IMR-90 (cell line): ENCODE data around the gene ADGRV1. TPM values are rescaled to one million over a fixed set of nuclear protein-coding genes. Genes with fewer than 3 reads are reported as not detected.

Source experiments
- ATAC-seq: fragments of 200-7000 bp; cut with Tn5 transposase; 2 replicates; pipeline ENCODE4 v1.9.1; 2020; ENCODE audit warnings: low read depth, mild to moderate bottlenecking, moderate library complexity
- BruUV-seq: library from RNA; stranded (reverse); fragments of 400-500 nt; replicated peaks from 2 replicates; lab custom pipeline; 2021; lab: Mats Ljungman, UMichigan
- CTCF ChIA-PET: fragments of 300-600 bp; formaldehyde crosslinking; extraction: SDS; loops from one replicate; lab custom pipeline; 2021; ENCODE audit warnings: antibody characterized with exemption; lab: Yijun Ruan, JAX
- POLR2A ChIA-PET: fragments of 300-600 bp; sonication (Branson Sonifier 250); formaldehyde crosslinking; loops from one replicate; lab custom pipeline; 2022; ENCODE audit warnings: antibody characterized with exemption; ENCODE audit not compliant: unreplicated experiment; lab: Charles Lee
- DNase-seq: peaks from one replicate; pipeline ENCODE4 v3.0.0; 2013
- H2AFZ ChIP-seq: replicated peaks from 2 replicates; pipeline ENCODE3; 2013; ENCODE audit warnings: low read length, mild to moderate bottlenecking; ENCODE audit not compliant: poor library complexity
- H2AK5ac ChIP-seq: 2 replicates; pipeline ENCODE4 v1.6.1; 2013; ENCODE audit warnings: low read depth, low read length, inconsistent platforms
- H2AK9ac ChIP-seq: replicated peaks from 2 replicates; pipeline ENCODE3; 2013; ENCODE audit warnings: mild to moderate bottlenecking, low read depth, low read length, moderate library complexity; ENCODE audit not compliant: poor library complexity
- H2BK120ac ChIP-seq: 2 replicates; pipeline ENCODE4 v1.6.1; 2013; ENCODE audit warnings: low read depth, low read length, inconsistent platforms
- H2BK15ac ChIP-seq: 3 replicates; pipeline ENCODE4 v1.6.1; 2013; ENCODE audit warnings: low read depth, low read length, inconsistent platforms
- H2BK20ac ChIP-seq: 2 replicates; pipeline ENCODE4 v1.6.1; 2013; ENCODE audit warnings: low read depth, mild to moderate bottlenecking, inconsistent platforms, low read length, moderate library complexity
- H2BK5ac ChIP-seq: 2 replicates; pipeline ENCODE4 v1.6.1; 2013; ENCODE audit warnings: mild to moderate bottlenecking, low read depth, low read length, inconsistent platforms; ENCODE audit not compliant: poor library complexity, severe bottlenecking
- H3K14ac ChIP-seq: replicated peaks from 2 replicates; pipeline ENCODE4 v1.6.1; 2013; ENCODE audit warnings: low read depth, low read length, inconsistent platforms
- H3K18ac ChIP-seq: 2 replicates; pipeline ENCODE4 v1.6.1; 2013; ENCODE audit warnings: low read depth, low read length, control low read depth
- H3K23ac ChIP-seq: 2 replicates; pipeline ENCODE4 v1.6.1; 2013; ENCODE audit warnings: low read depth, low read length, inconsistent platforms
- H3K27ac ChIP-seq: 2 replicates; pipeline ENCODE4 v1.5.1; 2013; ENCODE audit warnings: mild to moderate bottlenecking, control low read depth, low read length; ENCODE audit not compliant: insufficient read depth
- H3K27me3 ChIP-seq: 2 replicates; pipeline ENCODE4 v1.6.1; 2013; ENCODE audit warnings: low read length; ENCODE audit not compliant: control insufficient read depth, insufficient read depth
- H3K36me3 ChIP-seq: 2 replicates; pipeline ENCODE4 v1.6.1; 2013; ENCODE audit warnings: low read length, mixed read lengths; ENCODE audit not compliant: control insufficient read depth, insufficient read depth
- H3K4ac ChIP-seq: 2 replicates; pipeline ENCODE4 v1.6.1; 2013; ENCODE audit warnings: low read depth, low read length, inconsistent platforms
- H3K4me1 ChIP-seq: 2 replicates; pipeline ENCODE4 v1.6.1; 2013; ENCODE audit warnings: low read length, mixed read lengths; ENCODE audit not compliant: control insufficient read depth, insufficient read depth
- H3K4me2 ChIP-seq: 2 replicates; pipeline ENCODE4 v1.6.1; 2013; ENCODE audit warnings: low read depth, mild to moderate bottlenecking, control low read depth, low read length, moderate library complexity
- H3K4me3 ChIP-seq: 2 replicates; pipeline ENCODE4 v1.5.1; 2013; ENCODE audit warnings: low read depth, mild to moderate bottlenecking, control low read depth, low read length, moderate library complexity; ENCODE audit not compliant: insufficient read depth
- H3K56ac ChIP-seq: 2 replicates; pipeline ENCODE4 v1.6.1; 2013; ENCODE audit warnings: low read length, inconsistent platforms; ENCODE audit not compliant: insufficient read depth; ENCODE audit errors: extremely low read depth
- H3K79me1 ChIP-seq, 2 experiments: 2 replicates each; pipeline ENCODE4 v1.6.1; 2013; ENCODE audit warnings: low read length in 2 of 2, inconsistent platforms in 1 of 2, low read depth in 1 of 2
- H3K9ac ChIP-seq: 2 replicates; pipeline ENCODE4 v1.6.1; 2013; ENCODE audit warnings: low read depth, low read length, control low read depth
- H3K9me1 ChIP-seq: 2 replicates; pipeline ENCODE4 v1.6.1; 2013; ENCODE audit warnings: low read length, inconsistent platforms; ENCODE audit not compliant: insufficient read depth
- H3K9me3 ChIP-seq: 2 replicates; pipeline ENCODE4 v1.6.1; 2013; ENCODE audit warnings: low read length; ENCODE audit not compliant: control insufficient read depth, insufficient read depth
- H4K20me1 ChIP-seq: 2 replicates; pipeline ENCODE4 v1.6.1; 2013; ENCODE audit warnings: low read length, inconsistent platforms; ENCODE audit not compliant: insufficient read depth
- H4K5ac ChIP-seq: 2 replicates; pipeline ENCODE4 v1.6.1; 2013; ENCODE audit warnings: mild to moderate bottlenecking, low read depth, low read length, control low read depth
- H4K8ac ChIP-seq, 2 experiments: 2 replicates each; pipeline ENCODE4 v1.6.1; 2013; ENCODE audit warnings: low read depth in 2 of 2, low read length in 2 of 2, control low read depth in 1 of 2, inconsistent platforms in 1 of 2
- H4K91ac ChIP-seq: 2 replicates; pipeline ENCODE4 v1.6.1; 2013; ENCODE audit warnings: low read depth, low read length, inconsistent platforms; ENCODE audit not compliant: insufficient read depth
- CEBPB ChIP-seq: IDR thresholded peaks from 2 replicates; pipeline ENCODE4 v1.6.1; 2012; ENCODE audit warnings: low read depth, low read length, improper control_type of control experiment
- NFE2L2 ChIP-seq: fragments of 150-350 bp; IDR thresholded peaks from 2 replicates; pipeline ENCODE4 v1.6.1; 2016; ENCODE audit warnings: low read depth, mild to moderate bottlenecking, low read length
- RAD21 ChIP-seq: IDR thresholded peaks from 2 replicates; pipeline ENCODE4 v1.6.1; 2012; ENCODE audit warnings: low read length, improper control_type of control experiment
- RFX5 ChIP-seq: IDR thresholded peaks from 2 replicates; pipeline ENCODE4 v1.8.0; 2012; ENCODE audit warnings: low read depth, mild to moderate bottlenecking, low read length, moderate library complexity
- WGBS, 2 experiments: methylation state at CpG; one replicate each; pipeline versions ENCODE4 v1.1.5 to v1.1.7; 2013; ENCODE audit warnings: missing lambda C conversion rate in 2 of 2; ENCODE audit not compliant: insufficient read length in 1 of 2; ENCODE audit errors: extremely low coverage in 2 of 2; 5-methylcytosine and 5-hydroxymethylcytosine counted together
- dilution Hi-C: fragments of 300-500 bp; cut with HindIII; formaldehyde crosslinking; loops from one replicate; pipeline ENCODE4 v1.14.3; 2018; ENCODE audit warnings: low sequenced_read_pairs; ENCODE audit not compliant: unreplicated experiment
- in situ Hi-C: fragments of 300-500 bp; cut with MboI; formaldehyde crosslinking; loops from 3 replicates; pipeline ENCODE4 v1.14.3; 2019; ENCODE audit warnings: low sequenced_read_pairs, inconsistent platforms, mixed read lengths
- intact Hi-C: fragments of 100-400 bp; cut with micrococcal nuclease; formaldehyde crosslinking; loops from 2 replicates; pipeline ENCODE4 v1.10.0; 2022
- polyA plus RNA-seq, 3 experiments: library from polyadenylated mRNA; depleted of rRNA; stranded (reverse); fragments of >200 nt; gene quantifications; 2 replicates each; pipeline ENCODE4 v1.2.3, GENCODE V29; 2012; ENCODE audit warnings: low replicate concordance in 1 of 3
- total RNA-seq: library from RNA; depleted of rRNA; stranded (reverse); fragments of >200 nt; gene quantifications from 2 replicates; pipeline ENCODE4 v1.2.3, GENCODE V29; 2012
- TF ChIP-seq, protein P1 (sequence below): fragments of 150-350 bp; IDR thresholded peaks from 2 replicates; pipeline ENCODE4 v1.6.1; 2017; ENCODE audit warnings: mild to moderate bottlenecking, antibody characterized with exemption, low read length, low read depth
- TF ChIP-seq, protein P2 (sequence below): conservative IDR thresholded peaks from 2 replicates; pipeline ENCODE4 v1.5.1; 2012; ENCODE audit warnings: mild to moderate bottlenecking, low read depth, low read length, improper control_type of control experiment

ADGRV1 gene
- total and polyA plus RNA-seq, 2 of the 4 experiments (the other 2 are of a cell fraction), result under 0.01 TPM; not detected in 1

DNA sequence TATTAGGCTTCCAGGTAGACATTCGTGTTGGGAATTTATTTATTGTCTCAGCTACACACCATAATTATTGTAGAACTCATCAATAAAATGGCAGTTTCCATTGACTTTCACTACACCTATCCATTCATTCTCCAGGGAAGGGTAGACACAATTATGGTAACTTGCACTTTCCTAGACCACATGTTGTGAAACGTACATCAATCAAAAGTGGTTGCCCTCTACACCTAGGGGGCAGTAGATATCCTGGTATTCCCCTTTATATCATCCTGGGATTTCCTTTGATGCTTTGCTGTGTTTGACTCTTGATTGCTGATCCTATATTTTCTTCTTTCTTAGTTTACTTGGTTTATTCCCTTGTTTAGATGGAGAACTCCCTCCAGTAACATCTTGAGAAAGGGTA, 47.9 kb downstream of the ADGRV1 start:
- intact Hi-C loops, result no loop called here
- Histone ChIP-seq H2BK120ac (no peak overlapping the region), H4K20me1 (no peaks in the 10 kb centered on the region), H3K18ac (no peak overlapping the region), H3K27me3 (no peaks in the 10 kb centered on the region), H3K4me3 (no peak overlapping the region), H2BK15ac (no peak overlapping the region), H2AK5ac (no peak overlapping the region), H3K79me1 (no peaks in the 10 kb centered on the region), H3K4ac (no peak overlapping the region), H3K56ac (no peak overlapping the region), H4K5ac (no peak overlapping the region), H2BK5ac (no peak overlapping the region), H3K36me3 (no peaks in the 10 kb centered on the region), H3K4me2 (no peak overlapping the region), H3K23ac (no peak overlapping the region), H3K14ac (no peak overlapping the region), H3K4me1 (no peaks in the 10 kb centered on the region), H3K9me1 (no peaks in the 10 kb centered on the region), H3K9ac (no peak overlapping the region), H3K27ac (no peak overlapping the region), H4K8ac (no peak overlapping the region), H2AK9ac (no peak overlapping the region), H3K9me3 (no peaks in the 10 kb centered on the region), H4K91ac (no peak overlapping the region), H2BK20ac (no peak overlapping the region), H2AFZ (no peak overlapping the region)
- no peak for TF ChIP-seq CEBPB
- TF ChIP-seq, protein P1, sequence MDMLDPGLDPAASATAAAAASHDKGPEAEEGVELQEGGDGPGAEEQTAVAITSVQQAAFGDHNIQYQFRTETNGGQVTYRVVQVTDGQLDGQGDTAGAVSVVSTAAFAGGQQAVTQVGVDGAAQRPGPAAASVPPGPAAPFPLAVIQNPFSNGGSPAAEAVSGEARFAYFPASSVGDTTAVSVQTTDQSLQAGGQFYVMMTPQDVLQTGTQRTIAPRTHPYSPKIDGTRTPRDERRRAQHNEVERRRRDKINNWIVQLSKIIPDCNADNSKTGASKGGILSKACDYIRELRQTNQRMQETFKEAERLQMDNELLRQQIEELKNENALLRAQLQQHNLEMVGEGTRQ, result no peak
- TF ChIP-seq RAD21, result no peak
- no peak for TF ChIP-seq RFX5
- no peak for TF ChIP-seq NFE2L2
- TF ChIP-seq, protein P2, sequence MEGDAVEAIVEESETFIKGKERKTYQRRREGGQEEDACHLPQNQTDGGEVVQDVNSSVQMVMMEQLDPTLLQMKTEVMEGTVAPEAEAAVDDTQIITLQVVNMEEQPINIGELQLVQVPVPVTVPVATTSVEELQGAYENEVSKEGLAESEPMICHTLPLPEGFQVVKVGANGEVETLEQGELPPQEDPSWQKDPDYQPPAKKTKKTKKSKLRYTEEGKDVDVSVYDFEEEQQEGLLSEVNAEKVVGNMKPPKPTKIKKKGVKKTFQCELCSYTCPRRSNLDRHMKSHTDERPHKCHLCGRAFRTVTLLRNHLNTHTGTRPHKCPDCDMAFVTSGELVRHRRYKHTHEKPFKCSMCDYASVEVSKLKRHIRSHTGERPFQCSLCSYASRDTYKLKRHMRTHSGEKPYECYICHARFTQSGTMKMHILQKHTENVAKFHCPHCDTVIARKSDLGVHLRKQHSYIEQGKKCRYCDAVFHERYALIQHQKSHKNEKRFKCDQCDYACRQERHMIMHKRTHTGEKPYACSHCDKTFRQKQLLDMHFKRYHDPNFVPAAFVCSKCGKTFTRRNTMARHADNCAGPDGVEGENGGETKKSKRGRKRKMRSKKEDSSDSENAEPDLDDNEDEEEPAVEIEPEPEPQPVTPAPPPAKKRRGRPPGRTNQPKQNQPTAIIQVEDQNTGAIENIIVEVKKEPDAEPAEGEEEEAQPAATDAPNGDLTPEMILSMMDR, result 0 out of 2 replicates have a peak, but pooled peaks have one; percentile 3
- CTCF ChIA-PET, result no interaction called here
- BruUV-seq, result no TSS peak
- in situ Hi-C loops, result no loop called here
- WGBS, 2 experiments, result no CpG with 5 or more reads among the region's 2 CpGs
- dilution Hi-C loops, result no loop called here
- no peak for DNase-seq
- POLR2A ChIA-PET, result no interaction called here
- ATAC-seq, result no peak
